Rectal smooth muscle tissue (tissue), 1 donor: ENCODE results near the gene MISP.
A peak's percentile ranks its signal among the peaks of the same experiment; 100 is the strongest.
"Not testable (repeated sequence)": the region's sequence is repeated elsewhere in the genome, so short reads cannot be mapped to it uniquely, and the experiment has no call there.

Source experiments
- H3K27ac ChIP-seq: one replicate; pipeline ENCODE4 v1.7.0; 2013; ENCODE audit warnings: low read depth, low read length, inconsistent platforms
- H3K27me3 ChIP-seq: one replicate; pipeline ENCODE4 v1.7.0; 2013; ENCODE audit warnings: low read length; ENCODE audit not compliant: control insufficient read depth, insufficient read depth
- H3K36me3 ChIP-seq: one replicate; pipeline ENCODE4 v1.7.0; 2013; ENCODE audit warnings: low read length; ENCODE audit not compliant: control insufficient read depth, insufficient read depth
- H3K4me1 ChIP-seq: one replicate; pipeline ENCODE4 v1.7.0; 2013; ENCODE audit warnings: low read length; ENCODE audit not compliant: control insufficient read depth, insufficient read depth
- H3K4me3 ChIP-seq: one replicate; pipeline ENCODE4 v1.7.0; 2013; ENCODE audit warnings: low read length
- H3K9ac ChIP-seq: one replicate; pipeline ENCODE4 v1.7.0; 2013; ENCODE audit warnings: low read length

MISP gene

GRCh38 chr19:743168-743687 lies 7.7 kb upstream of the MISP start:
- Histone ChIP-seq H3K4me3 (no peak overlapping the region), H3K9ac (no peak overlapping the region), H3K4me1 (no peaks in the 10 kb centered on the region), H3K36me3 (no peaks in the 10 kb centered on the region), H3K27ac (no peak overlapping the region), H3K27me3 (no peaks in the 10 kb centered on the region)

DNA sequence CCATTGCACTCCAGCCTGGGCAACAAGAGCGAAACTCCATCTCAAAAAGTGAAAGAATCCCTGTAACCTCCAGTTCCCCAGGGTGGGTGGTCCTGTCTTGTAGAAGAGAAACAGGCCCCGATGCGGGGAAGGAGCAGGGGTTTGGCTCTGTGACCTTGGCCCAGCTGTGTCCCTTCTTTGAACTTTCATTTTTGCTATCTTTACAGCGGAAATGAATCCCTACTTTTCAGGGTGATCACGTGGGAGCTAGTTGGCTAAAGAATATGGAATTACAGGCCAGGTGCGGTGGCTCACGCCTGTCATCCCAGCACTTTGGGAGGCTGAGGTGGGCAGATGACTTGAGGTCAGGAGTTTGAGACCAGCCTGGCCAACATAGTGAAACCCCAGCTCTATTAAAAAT lies 5.8 kb upstream of the MISP start:
- H3K36me3 ChIP-seq, H3K27me3 ChIP-seq, H3K9ac ChIP-seq, H3K4me3 ChIP-seq, H3K4me1 ChIP-seq, H3K27ac ChIP-seq: not testable (repeated sequence)

DNA sequence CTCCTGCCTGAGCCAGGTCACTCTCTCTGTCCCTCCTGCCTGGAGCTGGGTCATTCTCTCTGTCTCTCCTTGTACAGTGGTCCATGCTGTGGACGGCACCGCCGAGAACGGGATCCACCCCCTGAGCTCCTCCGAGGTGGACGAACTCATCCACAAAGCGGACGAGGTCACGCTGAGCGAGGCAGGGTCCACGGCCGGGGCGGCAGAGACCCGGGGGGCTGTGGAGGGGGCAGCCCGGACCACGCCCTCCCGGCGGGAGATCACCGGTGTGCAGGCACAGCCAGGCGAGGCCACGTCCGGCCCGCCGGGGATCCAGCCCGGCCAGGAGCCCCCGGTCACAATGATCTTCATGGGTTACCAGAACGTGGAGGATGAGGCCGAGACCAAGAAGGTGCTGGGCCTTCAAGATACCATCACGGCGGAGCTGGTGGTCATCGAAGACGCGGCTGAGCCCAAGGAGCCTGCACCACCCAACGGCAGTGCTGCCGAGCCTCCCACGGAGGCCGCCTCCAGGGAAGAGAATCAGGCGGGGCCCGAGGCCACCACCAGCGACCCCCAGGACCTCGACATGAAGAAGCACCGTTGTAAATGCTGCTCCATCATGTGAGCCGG lies 4.6 kb upstream of the MISP start:
- Histone ChIP-seq H3K4me3 (no peak overlapping the region), H3K36me3 (no peaks in the 10 kb centered on the region), H3K27ac (no peak overlapping the region), H3K4me1 (no peaks in the 10 kb centered on the region), H3K27me3 (no peaks in the 10 kb centered on the region), H3K9ac (no peak overlapping the region)

DNA sequence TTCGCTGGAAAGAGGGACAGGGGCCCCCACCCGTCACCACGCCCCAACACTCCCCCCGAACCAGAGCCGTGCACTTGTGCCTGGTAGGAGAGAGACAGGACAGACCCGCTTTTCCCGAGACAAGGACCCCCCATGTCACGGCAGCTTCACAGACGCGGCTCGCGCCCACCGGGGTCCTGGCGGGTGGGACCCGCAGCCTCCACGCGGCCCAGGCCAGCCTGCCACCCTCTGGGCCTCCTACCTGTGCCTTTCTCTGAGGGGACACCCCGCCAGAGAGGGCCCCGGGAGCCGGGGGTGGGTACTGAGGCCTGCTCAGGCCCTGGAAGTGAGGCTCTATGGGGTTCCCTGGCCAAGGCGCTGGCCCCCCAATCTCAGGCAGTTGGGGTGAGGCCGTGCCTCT lies 4.0 kb upstream of the MISP start:
- Histone ChIP-seq H3K4me1 (no peaks in the 10 kb centered on the region), H3K36me3 (no peaks in the 10 kb centered on the region), H3K9ac (no peak overlapping the region), H3K4me3 (no peak overlapping the region), H3K27me3 (peaks cover 2% of the 10 kb centered on the region), H3K27ac (no peak overlapping the region)

- Histone ChIP-seq H3K27ac (no peak overlapping the region), H3K36me3 (no peaks in the 10 kb centered on the region), H3K9ac (no peak overlapping the region), H3K4me1 (no peaks in the 10 kb centered on the region), H3K4me3 (no peak overlapping the region), H3K27me3 (peaks cover 3% of the 10 kb centered on the region)
These were observed 3.3 kb upstream of the MISP start for GRCh38 chr19:747432-748273.

- Histone ChIP-seq H3K36me3 (no peaks in the 10 kb centered on the region), H3K4me1 (no peaks in the 10 kb centered on the region), H3K27ac (no peak overlapping the region), H3K9ac (no peak overlapping the region), H3K4me3 (no peak overlapping the region), H3K27me3 (peaks cover 3% of the 10 kb centered on the region)
These were observed 2.7 kb upstream of the MISP start for GRCh38 chr19:748274-748598.

DNA sequence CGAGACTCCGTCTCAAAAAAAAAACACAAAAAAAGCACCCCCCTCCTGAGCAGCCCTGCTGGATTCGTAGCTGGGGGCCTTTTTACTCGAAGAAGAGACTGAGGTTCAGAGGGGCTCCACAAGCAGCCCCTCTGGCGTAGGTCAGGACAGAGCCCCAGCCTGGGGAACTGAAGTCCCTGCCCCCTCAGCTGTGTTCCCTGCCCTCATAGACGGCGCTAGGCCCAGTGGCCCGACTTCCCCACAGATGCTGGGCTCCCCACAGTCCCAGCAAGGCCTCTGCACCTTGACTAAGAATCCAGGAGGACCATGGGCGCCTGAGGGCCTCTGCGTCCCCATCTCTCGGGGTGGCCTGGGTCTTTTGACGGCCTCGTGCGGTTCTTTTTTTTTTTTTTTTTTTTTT lies 1.1 kb upstream of the MISP start:
- peaks cover 3% of the 10 kb centered on the region for H3K27me3 ChIP-seq
- no peak overlapping the region for H3K27ac ChIP-seq
- no peak overlapping the region for H3K9ac ChIP-seq
- H3K36me3 ChIP-seq = no peaks in the 10 kb centered on the region
- no peak overlapping the region for H3K4me3 ChIP-seq
- H3K4me1 ChIP-seq = no peaks in the 10 kb centered on the region

- H3K36me3 ChIP-seq = peaks cover 2% of the 10 kb centered on the region
- no peak overlapping the region for H3K27ac ChIP-seq
- H3K9ac ChIP-seq = peak overlapping the region; percentile 16
- H3K27me3 ChIP-seq = peaks cover 3% of the 10 kb centered on the region
- no peaks in the 10 kb centered on the region for H3K4me1 ChIP-seq
- peak overlapping the region; percentile 55 for H3K4me3 ChIP-seq
These were observed 809 bp downstream of the MISP start for GRCh38 chr19:751501-752341.

DNA sequence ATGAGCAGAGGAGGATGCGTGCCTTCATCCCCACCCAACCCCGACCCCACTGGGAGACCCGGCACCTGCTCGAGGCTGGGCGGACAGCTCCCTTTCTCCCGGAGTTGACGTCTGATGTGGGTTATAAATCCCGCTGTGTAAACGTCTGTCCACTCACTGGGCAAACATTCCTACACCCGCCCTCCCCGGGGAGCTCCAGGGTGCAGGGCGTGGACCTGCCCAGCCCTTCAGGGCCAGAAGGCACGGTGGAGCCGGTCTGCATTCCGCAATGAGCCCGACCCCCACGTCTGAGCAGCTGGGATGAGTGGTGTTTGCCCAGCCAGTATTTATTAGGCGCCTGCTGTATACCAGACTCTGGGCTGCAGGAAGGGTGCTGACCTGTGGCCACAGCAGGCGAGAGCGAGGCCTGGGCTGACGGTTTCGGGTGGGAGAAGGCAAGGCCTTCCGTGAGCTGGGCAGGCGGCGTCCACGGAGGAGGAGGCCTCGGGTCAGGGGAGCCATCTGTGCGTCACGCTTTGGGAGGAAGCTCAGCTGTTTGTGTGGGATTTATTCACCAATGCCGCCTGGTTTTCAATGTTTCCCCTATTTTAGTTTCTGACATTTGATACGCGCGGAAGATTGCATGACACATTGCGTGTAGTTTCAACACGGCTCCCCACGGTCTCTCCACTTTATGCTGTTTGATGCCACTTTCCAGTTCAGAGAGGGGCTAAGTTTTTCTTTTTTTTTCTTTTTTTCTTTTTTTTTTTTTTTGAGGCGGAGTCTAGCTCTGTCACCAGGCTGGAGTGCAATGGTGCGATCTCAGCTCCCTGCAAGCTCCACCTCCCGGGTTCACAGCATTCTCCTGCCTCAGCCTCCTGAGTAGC lies 2.0 kb downstream of the MISP start:
- Histone ChIP-seq H3K36me3 (peaks cover 2% of the 10 kb centered on the region), H3K9ac (peak overlapping the region; percentile 40), H3K4me3 (peak overlapping the region; percentile 51), H3K27me3 (peaks cover 3% of the 10 kb centered on the region), H3K27ac (peak overlapping the region; percentile 72), H3K4me1 (no peaks in the 10 kb centered on the region)

GRCh38 chr19:754530-754929 lies 3.6 kb downstream of the MISP start:
- no peak overlapping the region for H3K27ac ChIP-seq
- peaks cover 2% of the 10 kb centered on the region for H3K36me3 ChIP-seq
- peak overlapping the region; percentile 9 for H3K4me3 ChIP-seq
- H3K4me1 ChIP-seq = no peaks in the 10 kb centered on the region
- H3K9ac ChIP-seq = no peak overlapping the region
- peaks cover 3% of the 10 kb centered on the region for H3K27me3 ChIP-seq

DNA sequence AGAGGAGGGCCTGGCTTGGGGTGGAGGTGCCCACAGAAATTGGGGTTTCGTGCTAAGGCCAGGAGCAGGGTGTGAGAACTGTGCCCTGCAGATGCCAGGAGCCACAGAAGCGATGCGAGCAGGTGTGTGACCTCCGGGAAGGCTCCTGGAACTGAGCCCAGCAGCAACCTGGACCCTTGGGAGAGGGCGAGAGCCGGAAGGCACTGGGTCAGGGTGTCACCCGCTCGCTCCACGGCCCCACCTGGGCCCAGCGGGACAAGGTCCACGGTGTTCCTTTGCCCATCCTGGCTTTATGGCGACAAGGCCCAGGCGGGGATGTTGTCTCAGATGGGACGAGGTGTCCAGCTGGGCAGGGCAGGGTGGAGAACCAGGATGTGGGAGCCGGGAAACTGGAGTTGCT lies 4.2 kb downstream of the MISP start:
- Histone ChIP-seq H3K36me3 (peaks cover 5% of the 10 kb centered on the region), H3K27me3 (peaks cover 3% of the 10 kb centered on the region), H3K4me3 (no peak overlapping the region), H3K27ac (no peak overlapping the region), H3K9ac (no peak overlapping the region), H3K4me1 (no peaks in the 10 kb centered on the region)

DNA sequence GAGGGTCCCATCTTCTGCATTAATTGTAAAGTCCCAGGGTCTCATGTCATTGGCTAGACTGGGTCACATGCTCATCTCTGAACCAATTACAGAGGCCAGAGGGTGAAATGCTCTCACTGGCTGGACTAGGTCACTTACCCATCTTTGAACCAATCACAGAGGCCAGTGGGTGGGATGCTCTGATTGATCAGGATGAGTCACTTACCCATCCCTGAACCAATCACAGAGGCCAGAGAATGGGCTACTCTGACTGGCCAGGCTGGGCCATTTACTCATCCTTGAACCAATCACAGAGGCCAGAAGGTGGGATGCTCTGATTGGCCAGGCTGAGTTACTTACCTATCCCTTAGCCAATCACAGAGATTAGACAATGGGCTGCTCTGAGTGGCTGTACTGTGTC lies 5.3 kb downstream of the MISP start:
- Histone ChIP-seq H3K4me1 (no peaks in the 10 kb centered on the region), H3K9ac (no peak overlapping the region), H3K27ac (no peak overlapping the region), H3K4me3 (no peak overlapping the region), H3K36me3 (peaks cover 5% of the 10 kb centered on the region), H3K27me3 (peaks cover 3% of the 10 kb centered on the region)
